ENCODE measurements around the gene ISOC1. TPM values are rescaled to one million over a fixed set of nuclear protein-coding genes. Genes with fewer than 3 reads are reported as not detected.

Gene ISOC1
- total RNA-seq, 1 experiment from 2014 or later, result 40.8 TPM

DNA sequence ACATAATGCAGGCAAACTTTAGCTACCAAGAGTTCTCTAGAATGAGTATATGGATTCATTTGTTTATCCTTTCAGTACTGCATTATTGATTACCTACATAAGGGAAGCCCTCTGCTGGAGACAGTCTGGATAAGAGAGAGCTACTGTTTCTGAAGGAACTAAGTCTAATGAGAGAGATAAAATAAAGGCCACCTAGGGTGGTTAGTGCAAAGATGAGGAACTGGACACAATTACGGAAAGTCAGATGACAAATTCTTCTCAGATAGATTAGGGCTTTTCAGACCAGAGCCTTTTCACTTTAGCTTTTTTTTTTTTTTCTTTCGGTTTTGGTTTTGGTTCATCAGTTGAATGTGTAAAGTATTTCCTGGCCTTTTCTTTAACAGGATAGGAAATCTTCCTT lies 31.3 kb downstream of the ISOC1 start:
- DNase-seq (ENCODE audit: low spot score), result no peak

DNA sequence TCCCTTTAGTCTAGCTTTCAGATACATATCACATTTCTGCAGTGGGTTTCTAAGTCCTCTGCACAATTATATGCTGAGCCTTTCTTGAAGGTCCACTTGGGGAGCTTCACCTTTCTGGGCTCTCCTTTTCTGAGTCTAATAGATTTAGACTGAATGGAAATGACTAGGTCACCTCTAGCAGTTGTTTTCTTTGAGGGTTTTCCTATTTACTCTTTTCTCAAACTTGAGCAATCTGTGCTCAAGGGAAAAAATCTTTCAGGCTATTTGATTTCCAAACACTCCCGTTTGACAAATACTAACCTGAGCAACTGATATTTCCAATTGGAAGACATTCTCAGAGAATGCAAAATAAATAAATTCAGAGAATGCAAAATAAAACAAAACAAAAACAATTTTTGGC lies 39.0 kb downstream of the ISOC1 start:
- DNase-seq (ENCODE audit: low spot score), result no peak

DNA sequence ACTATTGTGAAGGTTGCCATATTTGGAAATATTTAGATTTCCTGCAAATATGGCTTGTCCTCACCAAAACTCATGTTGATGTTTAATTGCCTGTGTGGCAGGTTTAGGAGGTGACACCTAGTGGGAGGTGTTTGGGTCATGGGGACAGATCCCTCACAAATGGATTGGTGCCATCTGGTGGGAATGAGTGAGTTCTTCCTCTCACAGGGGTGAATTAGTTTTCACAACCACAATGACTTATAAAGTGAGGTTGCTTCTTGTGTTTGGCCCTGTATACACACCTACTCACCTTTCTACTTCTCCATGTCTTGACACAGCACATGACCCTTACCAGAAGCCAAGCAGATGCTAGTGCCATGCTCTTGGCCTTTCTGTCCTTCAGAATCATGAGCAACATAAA lies 41.1 kb downstream of the ISOC1 start:
- DNase-seq (ENCODE audit: low spot score), result no peak

DNA sequence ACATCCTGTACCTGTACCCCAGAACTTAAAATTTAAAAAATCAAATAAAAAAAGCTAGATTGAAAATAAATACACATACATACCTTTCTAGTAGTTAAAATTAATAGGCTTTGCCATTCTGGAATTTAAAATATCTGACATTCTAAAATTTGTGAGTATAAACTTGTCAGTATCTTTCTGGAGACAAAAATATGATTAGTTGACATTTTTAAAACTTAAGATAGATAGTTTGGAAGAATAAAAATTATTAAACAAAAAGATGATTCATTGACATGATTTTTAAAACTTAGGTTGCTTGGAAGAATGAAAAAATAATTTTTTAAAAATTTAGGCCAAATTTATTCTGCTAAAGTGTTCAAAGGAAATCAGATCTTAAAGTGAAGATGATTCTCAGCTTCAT lies 43.1 kb downstream of the ISOC1 start:
- DNase-seq (ENCODE audit: low spot score), result no peak

DNA sequence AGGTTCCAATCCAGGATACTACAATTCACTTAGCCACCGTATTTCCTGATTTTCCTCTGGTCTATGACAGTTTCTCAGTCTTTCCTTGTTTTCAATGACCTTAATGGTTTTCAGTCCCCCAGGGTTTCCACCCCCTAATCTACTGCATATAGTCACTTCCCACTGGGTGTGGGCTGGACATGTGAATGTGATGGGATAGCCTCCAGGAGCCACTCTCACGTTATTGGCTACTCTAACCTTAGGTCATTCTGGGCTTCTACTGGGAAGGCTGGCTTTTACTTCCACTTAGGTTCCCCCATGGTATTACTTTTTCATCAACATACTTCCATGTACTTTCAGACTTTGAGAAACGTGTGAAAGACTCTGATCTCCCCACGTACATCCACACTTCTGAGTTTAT lies 46.5 kb downstream of the ISOC1 start:
- no peak for DNase-seq (ENCODE audit: low spot score)

DNA sequence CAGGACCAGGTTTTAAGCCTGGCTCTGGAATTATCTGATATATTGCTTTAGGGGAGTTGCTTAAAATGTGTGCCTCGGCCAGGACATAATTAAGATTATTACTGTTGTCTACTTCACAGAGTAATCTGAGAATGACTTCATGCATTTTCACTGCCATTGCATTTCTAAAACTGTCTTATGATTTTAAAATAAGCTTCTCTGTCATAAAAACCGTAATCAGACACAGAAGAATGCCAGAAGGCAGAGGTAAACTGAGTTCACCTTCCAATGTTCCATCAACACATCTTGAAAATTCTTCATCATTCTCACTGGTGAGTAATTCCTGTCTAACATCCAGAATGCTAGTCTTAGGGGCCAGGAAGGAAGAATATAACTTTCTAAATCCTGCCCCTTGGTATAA lies 47.1 kb downstream of the ISOC1 start:
- no peak for DNase-seq (ENCODE audit: low spot score)

DNA sequence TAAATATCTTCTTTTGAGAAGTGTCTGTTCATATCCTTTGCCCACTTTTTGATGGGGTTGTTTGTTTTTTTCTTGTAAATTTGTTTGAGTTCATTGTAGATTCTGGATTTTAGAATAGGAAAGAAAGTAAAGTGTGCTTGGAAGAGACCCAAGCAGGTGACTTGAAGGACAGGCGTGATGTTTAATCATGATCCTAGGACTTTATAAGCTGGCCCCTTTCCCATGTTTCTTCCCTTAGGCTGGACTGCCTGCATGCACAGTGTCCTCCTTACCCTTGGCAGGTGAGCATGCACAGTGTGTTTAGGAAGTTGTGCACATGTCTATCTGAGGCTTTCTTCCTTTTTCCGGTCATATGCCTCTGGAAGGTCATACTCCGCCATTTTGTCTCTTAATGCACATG lies 61.3 kb downstream of the ISOC1 start:
- DNase-seq (ENCODE audit: low spot score), result no peak

DNA sequence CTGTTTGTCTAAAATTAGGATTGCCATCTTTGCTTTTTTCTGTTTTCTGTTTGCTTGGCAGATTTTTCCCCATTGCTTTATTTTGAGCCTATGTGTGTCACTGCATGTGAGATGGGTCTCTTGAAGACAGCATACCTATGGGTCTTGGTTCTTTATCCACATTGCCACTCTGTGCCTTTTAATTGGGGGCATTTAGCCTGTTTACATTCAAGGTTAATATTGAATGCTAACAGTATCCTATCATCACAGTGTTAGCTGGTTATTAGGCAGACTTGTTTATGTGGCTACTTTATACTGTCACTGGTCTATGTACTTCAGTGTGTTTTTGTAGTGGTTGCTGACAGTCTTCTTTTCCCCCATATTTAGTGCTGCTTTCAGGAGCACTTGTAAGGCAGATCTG lies 67.3 kb downstream of the ISOC1 start:
- DNase-seq (ENCODE audit: low spot score), result no peak

Other genes starting within 250 kb of the ISOC1 start
- not detected in 2 replicates for gene SLC27A6, start 129.3 kb upstream of the ISOC1 start, total RNA-seq (2014; rRNA removed; shearing (Covaris generic))

Measured in A172 (cell line).